Stimulated activated naive B cell treated with anti-CD40 and anti-IgM and Interleukin-4, amounts not matched to agents 10 μg/mL and 1 μg/mL and 100 μg/mL, for 72 hours (primary cell): ENCODE data around the gene MAPKAP1.

Experiments used
- ATAC-seq, 2 donors: fragments of 150-1000 bp; cut with Tn5 transposase; replicated peaks; 2 replicates each; pipeline ENCODE4 v1.10.0; 2021; ENCODE audit warnings: moderate library complexity in 1 of 2
- DNase-seq: peaks from one replicate; pipeline ENCODE4 v3.0.0; 2021
- H3K27ac Mint-ChIP-seq: one replicate; pipeline ENCODE4 v1.8.0; 2022; ENCODE audit warnings: mild to moderate bottlenecking, mixed read lengths
- H3K27me3 Mint-ChIP-seq, 2 donors: one replicate each; pipeline ENCODE4 v1.8.0; 2022; ENCODE audit warnings: mixed read lengths in 2 of 2
- H3K36me3 Mint-ChIP-seq, 2 donors: one replicate each; pipeline ENCODE4 v1.8.0; 2022; ENCODE audit warnings: mixed read lengths in 2 of 2, mild to moderate bottlenecking in 1 of 2
- H3K4me1 Mint-ChIP-seq, 2 donors: one replicate each; pipeline ENCODE4 v1.8.0; 2022; ENCODE audit warnings: mixed read lengths in 2 of 2, mild to moderate bottlenecking in 1 of 2
- H3K4me3 Mint-ChIP-seq, 2 donors: one replicate each; pipeline ENCODE4 v1.8.0; 2022; ENCODE audit warnings: mild to moderate bottlenecking in 2 of 2, mixed read lengths in 2 of 2, moderate library complexity in 1 of 2
- H3K9me3 Mint-ChIP-seq, 2 donors: one replicate each; pipeline ENCODE4 v1.8.0; 2022; ENCODE audit warnings: mixed read lengths in 2 of 2, mild to moderate bottlenecking in 1 of 2

MAPKAP1 gene

GRCh38 chr9:125746017-125746773 lies 39.2 kb upstream of the MAPKAP1 start:
- Mint-ChIP-seq H3K4me1 (peaks cover 35 to 54% of the 10 kb centered on the region in 2 donors), H3K27ac (peak overlapping the region; percentile 99), H3K36me3 (peaks cover 7 to 16% of the 10 kb centered on the region in 2 donors), H3K27me3 (no peaks in the 10 kb centered on the region), H3K9me3 (no peaks in the 10 kb centered on the region), H3K4me3 (peak overlapping the region; percentile 97 to 98)
- ATAC-seq (peak; percentile 81 to 83), DNase-seq (peak; percentile 94)

- Mint-ChIP-seq H3K4me3 (peak overlapping the region; percentile 97 to 98), H3K36me3 (peaks cover 4 to 13% of the 10 kb centered on the region in 2 donors), H3K27me3 (no peaks in the 10 kb centered on the region), H3K27ac (peak overlapping the region; percentile 99), H3K9me3 (no peaks in the 10 kb centered on the region), H3K4me1 (peaks cover 33 to 50% of the 10 kb centered on the region in 2 donors)
- ATAC-seq = no peak
- no peak for DNase-seq
These were observed 38.6 kb upstream of the MAPKAP1 start for GRCh38 chr9:125745682-125746016.

GRCh38 chr9:125745018-125745417 lies 38.0 kb upstream of the MAPKAP1 start:
- Mint-ChIP-seq H3K27ac (peak overlapping the region; percentile 99), H3K36me3 (peaks cover 3 to 12% of the 10 kb centered on the region in 2 donors), H3K27me3 (no peaks in the 10 kb centered on the region), H3K4me3 (peak overlapping the region; percentile 97 to 98), H3K9me3 (no peaks in the 10 kb centered on the region), H3K4me1 (peaks cover 30 to 44% of the 10 kb centered on the region in 2 donors)
- DNase-seq (no peak), ATAC-seq (no peak)

- peaks cover 3 to 12% of the 10 kb centered on the region in 2 donors for H3K36me3 Mint-ChIP-seq
- peaks cover 31 to 41% of the 10 kb centered on the region in 2 donors for H3K4me1 Mint-ChIP-seq
- no peaks in the 10 kb centered on the region for H3K27me3 Mint-ChIP-seq
- no peak for ATAC-seq
- no peak for DNase-seq
- peak overlapping the region; percentile 37 for H3K27ac Mint-ChIP-seq
- peak overlapping the region in 1 of 2 donors; percentile 37 for H3K4me3 Mint-ChIP-seq
- no peaks in the 10 kb centered on the region for H3K9me3 Mint-ChIP-seq
These were observed 37.6 kb upstream of the MAPKAP1 start for GRCh38 chr9:125744616-125745015.

GRCh38 chr9:125743682-125744428 lies 36.8 kb upstream of the MAPKAP1 start:
- Mint-ChIP-seq H3K4me3 (peak overlapping the region in 1 of 2 donors; percentile 50), H3K36me3 (peaks cover 0 to 6% of the 10 kb centered on the region in 2 donors), H3K27me3 (no peaks in the 10 kb centered on the region), H3K9me3 (no peaks in the 10 kb centered on the region), H3K27ac (peak overlapping the region; percentile 79), H3K4me1 (peaks cover 28 to 34% of the 10 kb centered on the region in 2 donors)
- DNase-seq (peak; percentile 9), ATAC-seq (peak; percentile 28 to 46)

- no peak overlapping the region for H3K4me3 Mint-ChIP-seq
- no peaks in the 10 kb centered on the region for H3K9me3 Mint-ChIP-seq
- H3K27ac Mint-ChIP-seq = no peak overlapping the region
- H3K27me3 Mint-ChIP-seq = no peaks in the 10 kb centered on the region
- H3K4me1 Mint-ChIP-seq = peaks cover 23 to 27% of the 10 kb centered on the region in 2 donors
- no peak for DNase-seq
- ATAC-seq = no peak
- no peaks in the 10 kb centered on the region for H3K36me3 Mint-ChIP-seq
These were observed 35.6 kb upstream of the MAPKAP1 start for GRCh38 chr9:125742657-125743056.

- DNase-seq (no peak), ATAC-seq (no peak)
- no peaks in the 10 kb centered on the region for H3K9me3 Mint-ChIP-seq
- no peaks in the 10 kb centered on the region for H3K36me3 Mint-ChIP-seq
- no peak overlapping the region for H3K4me3 Mint-ChIP-seq
- peaks cover 10% of the 10 kb centered on the region in 2 donors for H3K4me1 Mint-ChIP-seq
- no peak overlapping the region for H3K27ac Mint-ChIP-seq
- H3K27me3 Mint-ChIP-seq = no peaks in the 10 kb centered on the region
These were observed 32.4 kb upstream of the MAPKAP1 start for GRCh38 chr9:125739436-125739835.

GRCh38 chr9:125732562-125732961 lies 25.6 kb upstream of the MAPKAP1 start:
- DNase-seq = no peak
- no peaks in the 10 kb centered on the region for H3K9me3 Mint-ChIP-seq
- no peak for ATAC-seq
- no peaks in the 10 kb centered on the region for H3K27me3 Mint-ChIP-seq
- peaks cover 0 to 6% of the 10 kb centered on the region in 2 donors for H3K4me1 Mint-ChIP-seq
- H3K27ac Mint-ChIP-seq = no peak overlapping the region
- H3K4me3 Mint-ChIP-seq = no peak overlapping the region
- H3K36me3 Mint-ChIP-seq = no peaks in the 10 kb centered on the region

GRCh38 chr9:125730168-125730567 lies 23.2 kb upstream of the MAPKAP1 start:
- no peak for ATAC-seq
- Mint-ChIP-seq H3K4me1 (peaks cover 0 to 6% of the 10 kb centered on the region in 2 donors), H3K9me3 (no peaks in the 10 kb centered on the region), H3K27me3 (no peaks in the 10 kb centered on the region), H3K27ac (no peak overlapping the region), H3K36me3 (no peaks in the 10 kb centered on the region), H3K4me3 (no peak overlapping the region)
- DNase-seq = no peak

- ATAC-seq (no peak), DNase-seq (no peak)
- H3K4me3 Mint-ChIP-seq = no peak overlapping the region
- H3K27ac Mint-ChIP-seq = no peak overlapping the region
- no peaks in the 10 kb centered on the region for H3K36me3 Mint-ChIP-seq
- H3K27me3 Mint-ChIP-seq = no peaks in the 10 kb centered on the region
- H3K9me3 Mint-ChIP-seq = no peaks in the 10 kb centered on the region
- peaks cover 0 to 6% of the 10 kb centered on the region in 2 donors for H3K4me1 Mint-ChIP-seq
These were observed 19.6 kb upstream of the MAPKAP1 start for GRCh38 chr9:125726456-125727132.

GRCh38 chr9:125707472-125707804 lies 430 bp upstream of the MAPKAP1 start:
- ATAC-seq (no peak), DNase-seq (no peak)
- Mint-ChIP-seq H3K9me3 (no peaks in the 10 kb centered on the region), H3K4me1 (peaks cover 30 to 43% of the 10 kb centered on the region in 2 donors), H3K4me3 (peak overlapping the region; percentile 90 to 95), H3K27ac (peak overlapping the region; percentile 95), H3K36me3 (peaks cover 9 to 24% of the 10 kb centered on the region in 2 donors), H3K27me3 (no peaks in the 10 kb centered on the region)

GRCh38 chr9:125705893-125706292 lies 1.1 kb downstream of the MAPKAP1 start:
- no peak for ATAC-seq
- Mint-ChIP-seq H3K27me3 (no peaks in the 10 kb centered on the region), H3K4me3 (peak overlapping the region; percentile 90 to 95), H3K27ac (peak overlapping the region; percentile 95), H3K4me1 (peaks cover 36 to 58% of the 10 kb centered on the region in 2 donors), H3K9me3 (no peaks in the 10 kb centered on the region), H3K36me3 (peaks cover 9 to 24% of the 10 kb centered on the region in 2 donors)
- no peak for DNase-seq

- Mint-ChIP-seq H3K4me3 (no peak overlapping the region), H3K36me3 (peaks cover 9 to 27% of the 10 kb centered on the region in 2 donors), H3K4me1 (peaks cover 38 to 80% of the 10 kb centered on the region in 2 donors), H3K9me3 (no peaks in the 10 kb centered on the region), H3K27ac (no peak overlapping the region), H3K27me3 (no peaks in the 10 kb centered on the region)
- no peak for ATAC-seq
- DNase-seq = no peak
These were observed 3.3 kb downstream of the MAPKAP1 start for GRCh38 chr9:125703662-125704061.

GRCh38 chr9:125701351-125701750 lies 5.7 kb downstream of the MAPKAP1 start:
- DNase-seq (no peak), ATAC-seq (peak in 1 of 2 donors; percentile 20)
- Mint-ChIP-seq H3K9me3 (no peaks in the 10 kb centered on the region), H3K27me3 (no peaks in the 10 kb centered on the region), H3K4me1 (peaks cover 37 to 88% of the 10 kb centered on the region in 2 donors), H3K4me3 (peak overlapping the region in 1 of 2 donors; percentile 36), H3K27ac (peak overlapping the region; percentile 9), H3K36me3 (peaks cover 7 to 33% of the 10 kb centered on the region in 2 donors)
